HFFc6 (cell line): ENCODE measurements around the gene EPB41L2. TPM values are rescaled to one million over a fixed set of nuclear protein-coding genes. Genes with fewer than 3 reads are reported as not detected.

Source experiments
- DNase-seq: peaks from one replicate; pipeline ENCODE4 v3.0.0-alpha.2; 2018
- H3K27ac Mint-ChIP-seq: 2 replicates; pipeline ENCODE4 v1.8.0; 2020; ENCODE audit warnings: mild to moderate bottlenecking, mixed read lengths
- H3K27me3 Mint-ChIP-seq: 2 replicates; pipeline ENCODE4 v1.8.0; 2021; ENCODE audit warnings: mild to moderate bottlenecking, moderate library complexity, mixed read lengths; ENCODE audit not compliant: insufficient read depth
- H3K36me3 Mint-ChIP-seq: 2 replicates; pipeline ENCODE4 v1.8.0; 2021; ENCODE audit warnings: low read depth, mixed read lengths
- H3K4me1 Mint-ChIP-seq: 2 replicates; pipeline ENCODE4 v1.8.0; 2020; ENCODE audit warnings: low read depth, mixed read lengths
- H3K4me3 Mint-ChIP-seq: 2 replicates; pipeline ENCODE4 v1.8.0; 2020; ENCODE audit warnings: mild to moderate bottlenecking, moderate library complexity, mixed read lengths
- H3K9me3 Mint-ChIP-seq: 2 replicates; pipeline ENCODE4 v1.8.0; 2020; ENCODE audit warnings: mild to moderate bottlenecking, mixed read lengths
- CTCF ChIP-seq: fragments of 200-600 bp; sonication (generic); IDR thresholded peaks from 2 replicates; pipeline ENCODE4 v1.5.0; 2021; ENCODE audit warnings: antibody characterized with exemption, mild to moderate bottlenecking
- total RNA-seq, 6 experiments: library from RNA; stranded (reverse); fragmentation: NEBNext Ultra II Directional; extraction: Animal tissue kit (Norgen Biotek cat#: 25700); gene quantifications; 2 replicates in 1 of 6; 3 replicates in 5 of 6; pipeline ENCODE4 v1.2.3, GENCODE V29; 2021

The EPB41L2 gene
- total RNA-seq, 6 experiments from 2014 or later: 39.3 to 73.8 (median 60.7) TPM

GRCh38 chr6:131003488-131004386 lies 59.3 kb downstream of the EPB41L2 start:
- DNase-seq: no peak
- Mint-ChIP-seq H3K4me3 (no peak overlapping the region), H3K36me3 (peaks cover 23% of the 10 kb centered on the region), H3K27ac (no peak overlapping the region), H3K9me3 (peaks cover 23% of the 10 kb centered on the region), H3K27me3 (peaks cover 1% of the 10 kb centered on the region), H3K4me1 (peaks cover 23% of the 10 kb centered on the region)
- TF ChIP-seq CTCF: no peak

GRCh38 chr6:131002661-131002980 lies 60.4 kb downstream of the EPB41L2 start:
- Mint-ChIP-seq H3K4me1 (peaks cover 25% of the 10 kb centered on the region), H3K27me3 (peaks cover 1% of the 10 kb centered on the region), H3K9me3 (peaks cover 12% of the 10 kb centered on the region)

GRCh38 chr6:131001945-131002660 lies 60.9 kb downstream of the EPB41L2 start:
- Mint-ChIP-seq H3K27me3 (peaks cover 1% of the 10 kb centered on the region), H3K4me3 (no peak overlapping the region), H3K4me1 (peaks cover 30% of the 10 kb centered on the region), H3K36me3 (peaks cover 7% of the 10 kb centered on the region), H3K27ac (no peak overlapping the region), H3K9me3 (peaks cover 7% of the 10 kb centered on the region)
- TF ChIP-seq CTCF: no peak
- no peak for DNase-seq

More at GRCh38 chr6:131002661-131002980, 60.4 kb downstream of the EPB41L2 start:
- Mint-ChIP-seq H3K27ac (no peak overlapping the region), H3K36me3 (peaks cover 12% of the 10 kb centered on the region), H3K4me3 (no peak overlapping the region)
- DNase-seq: no peak
- no peak for TF ChIP-seq CTCF

GRCh38 chr6:131001111-131001736 lies 61.8 kb downstream of the EPB41L2 start:
- Mint-ChIP-seq H3K36me3 (no peaks in the 10 kb centered on the region), H3K27me3 (peaks cover 1% of the 10 kb centered on the region; the same call in 1 of the 2 replicates), H3K9me3 (no peaks in the 10 kb centered on the region), H3K4me1 (peaks cover 38% of the 10 kb centered on the region), H3K27ac (no peak overlapping the region), H3K4me3 (no peak overlapping the region)
- no peak for TF ChIP-seq CTCF
- DNase-seq: no peak

GRCh38 chr6:131000544-131000943 lies 62.5 kb downstream of the EPB41L2 start:
- Mint-ChIP-seq H3K4me3 (no peak overlapping the region), H3K9me3 (no peaks in the 10 kb centered on the region), H3K4me1 (peaks cover 42% of the 10 kb centered on the region), H3K27me3 (peaks cover 1% of the 10 kb centered on the region; the same call in 1 of the 2 replicates), H3K27ac (no peak overlapping the region), H3K36me3 (peaks cover 3% of the 10 kb centered on the region; the same call in 1 of the 2 replicates)
- TF ChIP-seq CTCF: no peak
- no peak for DNase-seq
